Neural crest cell (in vitro differentiated cells): ENCODE data around the gene ARHGEF17. TPM values are rescaled to one million over a fixed set of nuclear protein-coding genes. Genes with fewer than 3 reads are reported as not detected.

Source experiments
- DNase-seq: peaks from one replicate; pipeline ENCODE4 v3.0.0; 2021; ENCODE audit warnings: low read depth, mixed read lengths, low spot score
- H3K27ac Mint-ChIP-seq: one replicate; pipeline ENCODE4 v1.8.0; 2021; ENCODE audit warnings: mild to moderate bottlenecking, mixed read lengths; ENCODE audit not compliant: unreplicated experiment
- H3K27me3 Mint-ChIP-seq: 2 replicates; pipeline ENCODE4 v1.8.0; 2021; ENCODE audit warnings: low read depth, mild to moderate bottlenecking, mixed read lengths
- H3K36me3 Mint-ChIP-seq: 2 replicates; pipeline ENCODE4 v1.8.0; 2021; ENCODE audit warnings: low read depth, mild to moderate bottlenecking, mixed read lengths
- H3K4me1 Mint-ChIP-seq: 2 replicates; pipeline ENCODE4 v1.8.0; 2021; ENCODE audit warnings: mixed read lengths
- H3K4me3 Mint-ChIP-seq: one replicate; pipeline ENCODE4 v1.8.0; 2021; ENCODE audit warnings: mild to moderate bottlenecking, mixed read lengths
- H3K9me3 Mint-ChIP-seq: 2 replicates; pipeline ENCODE4 v1.8.0; 2021; ENCODE audit warnings: mixed read lengths
- total RNA-seq: library from RNA; stranded (reverse); gene quantifications from 2 replicates; pipeline ENCODE4 v1.2.1, GENCODE V29; 2021
- TF ChIP-seq, protein P1 (sequence below): fragments of 200-600 bp; sonication (generic); conservative IDR thresholded peaks from 2 replicates; pipeline ENCODE4 v1.5.0; 2021; ENCODE audit warnings: antibody characterized with exemption, mild to moderate bottlenecking

Gene ARHGEF17
- total RNA-seq, 1 donor from 2014 or later: 55.7 TPM

DNA sequence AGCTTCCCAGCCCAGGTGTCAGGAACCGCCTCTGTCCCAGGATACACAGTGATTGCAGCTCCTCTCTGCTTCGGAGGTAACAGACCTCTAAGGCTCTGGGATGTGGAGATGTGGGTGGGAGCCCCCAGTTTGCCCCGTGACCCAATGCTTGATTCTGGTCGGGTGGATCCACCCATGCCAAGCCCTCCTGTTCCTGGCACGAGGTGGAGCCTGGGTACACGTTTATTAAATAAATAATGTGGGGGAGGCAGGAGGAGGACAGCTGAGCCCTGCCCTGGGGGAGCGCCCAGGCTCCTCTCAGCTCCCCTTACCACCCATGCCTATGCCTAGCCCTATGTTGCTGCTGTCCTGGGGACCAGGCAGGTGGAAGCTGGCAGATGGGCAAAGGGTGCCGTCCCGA, 16.0 kb downstream of the ARHGEF17 start:
- H3K36me3 Mint-ChIP-seq: no peaks in the 10 kb centered on the region
- no peak for DNase-seq
- H3K9me3 Mint-ChIP-seq: no peaks in the 10 kb centered on the region
- peaks cover 80% of the 10 kb centered on the region for H3K4me1 Mint-ChIP-seq
- H3K27ac Mint-ChIP-seq: peak overlapping the region; percentile 78
- no peaks in the 10 kb centered on the region for H3K27me3 Mint-ChIP-seq
- TF ChIP-seq, protein P1, sequence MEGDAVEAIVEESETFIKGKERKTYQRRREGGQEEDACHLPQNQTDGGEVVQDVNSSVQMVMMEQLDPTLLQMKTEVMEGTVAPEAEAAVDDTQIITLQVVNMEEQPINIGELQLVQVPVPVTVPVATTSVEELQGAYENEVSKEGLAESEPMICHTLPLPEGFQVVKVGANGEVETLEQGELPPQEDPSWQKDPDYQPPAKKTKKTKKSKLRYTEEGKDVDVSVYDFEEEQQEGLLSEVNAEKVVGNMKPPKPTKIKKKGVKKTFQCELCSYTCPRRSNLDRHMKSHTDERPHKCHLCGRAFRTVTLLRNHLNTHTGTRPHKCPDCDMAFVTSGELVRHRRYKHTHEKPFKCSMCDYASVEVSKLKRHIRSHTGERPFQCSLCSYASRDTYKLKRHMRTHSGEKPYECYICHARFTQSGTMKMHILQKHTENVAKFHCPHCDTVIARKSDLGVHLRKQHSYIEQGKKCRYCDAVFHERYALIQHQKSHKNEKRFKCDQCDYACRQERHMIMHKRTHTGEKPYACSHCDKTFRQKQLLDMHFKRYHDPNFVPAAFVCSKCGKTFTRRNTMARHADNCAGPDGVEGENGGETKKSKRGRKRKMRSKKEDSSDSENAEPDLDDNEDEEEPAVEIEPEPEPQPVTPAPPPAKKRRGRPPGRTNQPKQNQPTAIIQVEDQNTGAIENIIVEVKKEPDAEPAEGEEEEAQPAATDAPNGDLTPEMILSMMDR: no peak
- peak overlapping the region; percentile 39 for H3K4me3 Mint-ChIP-seq

DNA sequence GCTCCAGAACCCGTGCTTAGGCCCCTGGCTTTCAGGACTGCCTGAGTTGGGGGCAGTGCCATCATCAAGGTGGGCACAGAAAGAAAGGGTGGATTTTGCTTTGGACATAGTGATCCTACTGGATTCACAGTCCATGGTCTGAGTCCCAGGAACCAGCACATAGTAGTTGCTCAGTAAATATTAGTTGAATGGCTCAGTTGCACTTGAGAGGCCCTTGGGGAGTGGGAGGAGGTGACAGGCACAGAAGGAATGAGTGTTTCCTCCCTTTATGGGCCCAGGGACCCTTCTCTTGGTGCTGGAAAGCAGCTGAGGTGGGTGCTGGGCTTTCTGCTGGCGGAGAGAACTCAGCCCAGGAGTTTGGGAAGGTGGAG, 16.6 kb downstream of the ARHGEF17 start:
- Mint-ChIP-seq H3K9me3 (no peaks in the 10 kb centered on the region), H3K4me1 (peaks cover 79% of the 10 kb centered on the region), H3K27me3 (no peaks in the 10 kb centered on the region), H3K36me3 (no peaks in the 10 kb centered on the region), H3K4me3 (peak overlapping the region; percentile 20), H3K27ac (peak overlapping the region; percentile 98)
- DNase-seq: no peak
- TF ChIP-seq, protein P1: no peak

DNA sequence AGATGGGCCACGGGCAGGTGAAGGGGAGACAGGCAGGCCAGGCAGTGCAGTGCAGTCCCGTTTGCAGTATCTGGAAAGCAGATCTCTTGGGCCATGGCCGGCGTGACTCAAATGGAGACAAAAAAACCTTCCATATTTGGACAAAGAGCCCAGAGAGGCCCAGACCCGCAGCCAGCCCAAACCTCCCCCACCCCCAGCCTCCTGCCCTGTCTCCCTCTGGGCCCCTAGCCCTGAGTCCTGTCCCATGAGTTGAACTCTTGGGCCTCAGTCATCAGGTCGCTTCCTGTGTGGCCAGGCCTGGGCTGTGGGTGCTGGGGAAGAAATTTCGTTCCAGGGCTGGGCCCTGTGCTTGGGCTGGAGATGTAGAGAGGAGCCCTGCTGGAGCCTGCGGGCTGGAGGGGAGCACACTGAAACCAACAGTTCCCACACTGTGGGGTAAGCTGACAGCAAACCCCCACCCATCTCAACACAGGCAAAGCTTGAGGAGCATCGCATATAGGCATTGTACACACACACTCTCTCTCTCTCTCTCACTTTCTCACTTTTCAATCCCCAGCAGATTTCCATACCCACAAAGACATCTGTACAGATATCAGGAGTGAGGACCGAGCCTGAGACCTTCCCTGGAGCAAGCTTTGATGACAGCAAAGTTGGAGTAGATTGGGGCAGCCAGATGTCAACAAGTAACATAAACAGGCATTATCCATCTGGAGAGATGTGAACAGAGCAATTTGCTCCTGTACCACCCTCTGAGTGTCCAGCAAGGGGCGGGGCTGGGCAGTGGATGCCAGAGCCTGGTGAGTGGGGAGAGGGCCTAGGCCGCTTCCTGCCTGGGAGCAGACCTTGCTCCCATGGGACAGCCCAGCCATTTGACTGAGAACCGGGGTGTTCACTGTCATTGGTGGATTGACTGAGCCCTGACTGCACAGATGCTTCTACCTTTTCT, 17.2 kb downstream of the ARHGEF17 start:
- H3K36me3 Mint-ChIP-seq: no peaks in the 10 kb centered on the region
- peaks cover 81% of the 10 kb centered on the region for H3K4me1 Mint-ChIP-seq
- TF ChIP-seq, protein P1: no peak
- no peak for DNase-seq
- no peaks in the 10 kb centered on the region for H3K9me3 Mint-ChIP-seq
- H3K4me3 Mint-ChIP-seq: peak overlapping the region; percentile 20
- H3K27ac Mint-ChIP-seq: peak overlapping the region; percentile 98
- H3K27me3 Mint-ChIP-seq: no peaks in the 10 kb centered on the region

DNA sequence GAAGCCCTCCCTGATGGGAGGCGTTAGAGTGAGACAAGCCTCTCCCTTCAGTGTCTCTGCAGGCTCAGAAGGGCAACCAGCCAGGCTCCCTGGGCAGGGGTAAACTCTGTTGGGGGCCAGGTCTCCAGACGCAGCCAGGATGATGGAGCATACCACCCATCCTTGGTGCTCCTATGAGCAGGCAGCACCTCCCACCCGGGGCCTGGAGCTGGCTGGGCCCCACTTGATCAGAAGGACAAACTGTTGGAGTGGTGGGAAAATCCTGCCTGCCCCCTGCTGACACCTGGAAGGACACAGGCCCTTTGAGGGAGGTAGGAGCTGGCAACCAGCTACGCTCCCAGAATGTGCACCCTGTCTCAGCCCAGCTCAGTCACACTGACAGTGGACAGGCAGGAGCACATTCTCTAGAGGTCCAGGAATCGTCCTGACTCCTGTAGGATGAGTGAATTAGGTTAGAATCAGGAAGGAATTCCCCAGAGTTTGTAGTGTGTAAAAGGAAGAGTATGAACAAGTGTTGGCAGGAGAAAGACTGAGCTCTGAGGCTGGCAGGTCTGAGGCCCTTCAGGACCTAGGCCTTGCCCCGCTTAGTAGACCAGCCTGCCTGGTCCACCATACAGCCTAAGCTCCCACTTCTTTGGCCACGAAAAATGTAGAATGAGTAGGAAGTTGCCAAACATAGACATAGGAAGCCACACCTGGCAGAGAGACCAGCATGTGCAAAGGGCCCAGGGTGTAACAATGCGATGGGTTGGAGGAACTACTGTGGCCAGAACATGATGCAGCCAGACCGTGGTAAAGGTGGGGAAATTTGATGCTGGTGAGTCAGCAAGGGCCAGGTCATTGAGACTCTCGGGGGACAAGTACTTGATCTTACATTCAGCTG, 19.1 kb downstream of the ARHGEF17 start:
- Mint-ChIP-seq H3K4me3 (peak overlapping the region; percentile 32), H3K27me3 (no peaks in the 10 kb centered on the region), H3K27ac (no peak overlapping the region), H3K36me3 (no peaks in the 10 kb centered on the region), H3K4me1 (peaks cover 85% of the 10 kb centered on the region), H3K9me3 (no peaks in the 10 kb centered on the region)
- no peak for DNase-seq
- TF ChIP-seq, protein P1: no peak

DNA sequence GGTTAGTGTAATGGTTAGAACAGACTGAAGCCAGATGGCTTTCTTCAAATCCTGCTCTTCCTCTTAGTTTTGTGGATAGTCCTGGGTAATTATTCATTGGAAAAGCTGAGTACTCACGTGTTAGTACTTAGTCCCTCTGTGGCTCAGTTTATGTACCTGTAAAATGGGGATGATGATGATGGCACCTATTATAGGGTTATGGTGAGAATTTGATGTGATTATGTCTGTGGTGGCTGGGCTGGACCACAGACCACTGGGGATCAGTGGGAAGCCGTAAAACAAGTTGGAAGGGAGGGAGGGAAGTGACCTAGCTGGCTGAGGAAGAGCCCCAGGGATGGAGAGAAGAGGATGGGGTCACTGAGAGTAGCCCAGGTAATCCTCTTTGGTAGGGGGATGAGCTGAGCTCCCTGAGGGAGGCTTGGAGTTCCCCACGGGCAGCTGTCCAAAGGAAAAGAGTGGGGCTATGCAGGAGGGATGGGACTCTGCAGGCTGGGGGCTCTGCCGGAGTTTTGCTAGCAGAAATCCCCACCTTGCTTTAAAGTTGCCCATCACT, 19.8 kb downstream of the ARHGEF17 start:
- Mint-ChIP-seq H3K4me3 (peak overlapping the region; percentile 32), H3K27me3 (no peaks in the 10 kb centered on the region), H3K4me1 (peaks cover 85% of the 10 kb centered on the region), H3K36me3 (no peaks in the 10 kb centered on the region), H3K27ac (peak overlapping the region; percentile 72), H3K9me3 (no peaks in the 10 kb centered on the region)
- TF ChIP-seq, protein P1: no peak
- no peak for DNase-seq
